A549 treated with RU486 at 1 μM for 4 hours (cell line): ENCODE data around the gene COPS3. TPM values are rescaled to one million over a fixed set of nuclear protein-coding genes. Genes with fewer than 3 reads are reported as not detected.

Experiments used
- total RNA-seq: library from RNA; stranded (reverse); fragments of 200-300 nt; extraction: Qiagen RNA extraction; gene quantifications from 5 replicates; pipeline ENCODE4 v1.2.3, GENCODE V29; 2022; ENCODE audit warnings: low read depth

Gene COPS3
- 144 to 155 TPM (median 151 TPM) in 5 replicates for total RNA-seq

DNA sequence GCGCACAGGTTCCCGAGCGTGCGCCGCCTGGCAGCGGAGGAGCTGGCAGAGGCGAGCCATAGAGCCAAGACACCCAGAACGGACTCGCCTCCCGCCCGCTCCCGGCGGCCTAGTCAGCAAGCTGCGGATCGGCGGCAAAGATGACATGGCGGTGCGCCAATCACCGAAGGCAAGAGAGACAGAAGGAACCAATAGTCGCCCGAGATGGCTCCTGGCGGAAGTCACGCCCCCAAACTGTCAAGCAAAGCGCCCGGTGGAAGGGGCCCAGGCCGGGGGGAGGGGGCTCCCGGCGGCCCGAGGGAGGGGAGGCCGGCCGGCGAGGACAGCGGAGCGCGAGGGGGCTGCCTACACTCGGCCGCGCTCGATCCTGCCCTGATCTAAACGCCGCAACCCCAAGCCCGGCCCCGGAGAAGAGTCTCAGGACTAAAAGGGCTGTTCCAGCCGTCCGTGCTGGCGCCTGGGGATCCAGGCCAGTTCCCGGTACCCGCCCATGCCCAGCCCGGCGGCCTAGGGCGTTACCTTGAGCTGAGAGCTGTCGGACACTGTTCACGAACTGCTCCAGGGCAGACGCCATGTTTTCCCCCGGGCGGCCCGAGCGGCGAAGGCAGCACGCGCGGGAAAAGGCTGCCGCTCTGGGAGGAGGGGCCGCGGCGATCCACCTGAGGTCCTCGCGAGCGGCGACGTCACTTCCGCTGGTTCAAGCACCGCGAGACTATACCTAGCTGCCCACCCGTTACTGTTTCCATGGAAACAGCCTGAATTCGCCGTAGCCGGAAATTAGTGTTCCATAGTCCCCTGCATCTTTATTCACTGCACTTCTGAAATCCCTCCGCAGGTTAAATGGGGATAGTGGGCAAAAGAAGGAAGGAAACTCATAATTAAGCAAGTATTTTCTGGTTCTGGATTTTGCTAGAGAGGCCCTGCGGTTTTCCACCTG lies at the start of gene COPS3:
COPS3 (minus strand) TSS at position 634 of the 937 bp plus-strand sequence; CDS start at position 574, 60 bp downstream.

GRCh38 chr17:17303010-17303846 lies 22.2 kb upstream of the COPS3 start, which contains the start of gene NT5M:
TSS of gene NT5M (plus strand) at chr17:17303373. CDS start at chr17:17303551, 178 bp downstream.

DNA sequence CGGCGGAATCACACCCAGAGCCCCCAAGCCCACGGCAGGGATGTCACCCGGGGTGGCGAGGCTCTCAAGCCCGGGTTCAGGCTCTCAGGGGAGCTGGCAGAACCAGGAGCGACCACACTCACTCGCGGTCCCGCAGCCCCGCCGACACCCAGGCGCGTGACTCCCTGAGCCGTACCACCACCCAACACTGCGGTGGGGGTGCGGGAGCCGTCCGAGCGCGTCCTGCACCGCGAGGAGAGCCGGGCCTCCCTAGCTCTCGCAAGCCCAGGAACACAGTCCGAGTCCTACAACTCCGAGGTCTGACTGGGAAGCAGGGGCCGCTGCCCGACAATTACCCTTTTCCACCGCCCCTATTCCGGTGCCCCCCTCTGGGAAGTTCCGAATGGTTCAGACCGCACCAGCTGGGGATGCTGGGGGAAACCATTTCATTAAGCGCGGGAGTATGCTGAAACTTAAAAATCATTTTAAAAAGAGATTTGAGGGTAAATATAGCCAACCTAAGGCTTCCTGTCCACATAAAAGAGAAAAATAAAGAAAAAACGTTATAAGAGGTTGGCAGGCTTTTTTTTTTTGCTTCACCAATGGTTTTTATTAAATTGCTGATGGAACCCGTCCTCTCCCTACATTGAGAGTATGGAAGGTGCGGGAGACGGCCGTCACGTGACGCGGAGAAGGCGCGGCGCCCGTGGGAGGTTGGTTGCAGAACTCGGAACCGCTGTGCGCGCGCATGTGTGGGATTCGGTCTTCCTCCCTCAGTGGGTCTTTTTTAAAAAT lies 43.8 kb downstream of the COPS3 start, which contains the start of gene FLCN:
FLCN (minus strand) TSS at position 143 of the 774 bp plus-strand sequence. CDS start 9,031 bp downstream, outside the sequence.

GRCh38 chr17:17206124-17206912 lies 74.7 kb downstream of the COPS3 start, which contains the start of gene PLD6:
TSS of gene PLD6 (minus strand) at chr17:17206333. CDS start at chr17:17206286, 47 bp downstream.

Other genes starting within 250 kb of the COPS3 start
- gene MPRIP, start 238.8 kb downstream of the COPS3 start, total RNA-seq, result 266 to 398 TPM (median 336 TPM) in 5 replicates
- 7.0 to 8.6 TPM (median 7.9 TPM) in 5 replicates for gene PLD6, start 74.9 kb downstream of the COPS3 start, total RNA-seq
- 28.7 to 36.6 TPM (median 34.2 TPM) in 5 replicates for gene FLCN, start 44.1 kb downstream of the COPS3 start, total RNA-seq
- 5.5 to 11.6 TPM (median 10.1 TPM) in 5 replicates for gene NT5M, start 22.1 kb upstream of the COPS3 start, total RNA-seq
- gene MED9, start 195.8 kb upstream of the COPS3 start, total RNA-seq, result 17.2 to 20.2 TPM (median 18.7 TPM) in 5 replicates
- 0.63 to 1.1 TPM (median 0.89 TPM) in 5 replicates for gene RASD1, start 215.1 kb upstream of the COPS3 start, total RNA-seq